A673 (cell line): ENCODE data around the gene HES7. TPM values are rescaled to one million over a fixed set of nuclear protein-coding genes. Genes with fewer than 3 reads are reported as not detected.

Experiments used
- BruUV-seq: library from RNA; stranded (reverse); fragments of 400-500 nt; replicated peaks from 2 replicates; lab custom pipeline; 2021; lab: Mats Ljungman, UMichigan
- CTCF ChIA-PET: fragments of 300-600 bp; sonication (Branson Sonifier 250); formaldehyde crosslinking; loops from one replicate; lab custom pipeline; 2022; ENCODE audit warnings: antibody characterized with exemption; lab: Charles Lee
- POLR2A ChIA-PET: fragments of 300-600 bp; sonication (Branson Sonifier 250); formaldehyde crosslinking; loops from one replicate; lab custom pipeline; 2022; ENCODE audit warnings: antibody characterized with exemption; ENCODE audit not compliant: low non-redundant PET; lab: Charles Lee
- DNase-seq: peaks from one replicate; pipeline ENCODE4 v3.0.0-alpha.2; 2015; ENCODE audit warnings: low spot score
- H3K27ac ChIP-seq: fragments of 200-600 bp; sonication (generic); 2 replicates; pipeline ENCODE4 v1.5.1; 2016; ENCODE audit warnings: mixed run types, low read depth, mild to moderate bottlenecking, mixed read lengths, antibody characterized with exemption, low read length; ENCODE audit not compliant: poor library complexity, severe bottlenecking
- H3K27me3 ChIP-seq: fragments of 200-600 bp; sonication (generic); replicated peaks from 2 replicates; pipeline ENCODE4 v1.6.1; 2017; ENCODE audit warnings: mixed run types, low read depth, mild to moderate bottlenecking, mixed read lengths, antibody characterized with exemption, low read length; ENCODE audit not compliant: insufficient read depth, poor library complexity
- H3K36me3 ChIP-seq: fragments of 200-600 bp; sonication (generic); 2 replicates; pipeline ENCODE4 v1.6.1; 2016; ENCODE audit warnings: mixed run types, mild to moderate bottlenecking, mixed read lengths, antibody characterized with exemption, low read length; ENCODE audit not compliant: insufficient read depth, poor library complexity, severe bottlenecking
- H3K4me1 ChIP-seq: fragments of 200-600 bp; sonication (generic); 2 replicates; pipeline ENCODE4 v1.6.1; 2017; ENCODE audit warnings: mixed run types, mild to moderate bottlenecking, mixed read lengths, antibody characterized with exemption, low read length; ENCODE audit not compliant: insufficient read depth, poor library complexity, severe bottlenecking
- H3K4me3 ChIP-seq: fragments of 200-600 bp; sonication (generic); 2 replicates; pipeline ENCODE4 v1.5.1; 2016; ENCODE audit warnings: low read depth, mixed run types, mild to moderate bottlenecking, mixed read lengths, low read length; ENCODE audit not compliant: poor library complexity, severe bottlenecking
- H3K9me3 ChIP-seq: fragments of 200-600 bp; sonication (generic); 2 replicates; pipeline ENCODE4 v1.6.1; 2016; ENCODE audit warnings: mixed run types, low read depth, mild to moderate bottlenecking, mixed read lengths, antibody characterized with exemption, low read length; ENCODE audit not compliant: poor library complexity, severe bottlenecking
- CTCF ChIP-seq: fragments of 300-800, 200-600 bp; sonication (generic); conservative IDR thresholded peaks from 2 replicates; pipeline ENCODE4 v1.5.1; 2017; ENCODE audit warnings: low read depth, mild to moderate bottlenecking, antibody characterized with exemption, low read length, moderate library complexity, mixed read lengths
- EZH2 ChIP-seq: fragments of 200-600 bp; sonication (generic); IDR thresholded peaks from 2 replicates; pipeline ENCODE4 v1.6.1; 2017; ENCODE audit warnings: borderline replicate concordance, low read depth, mild to moderate bottlenecking, mixed read lengths, antibody characterized with exemption, low read length; ENCODE audit not compliant: poor library complexity, severe bottlenecking
- intact Hi-C: fragments of 100-400 bp; cut with micrococcal nuclease; formaldehyde crosslinking; loops from one replicate; pipeline ENCODE4 v1.10.0; 2022; ENCODE audit not compliant: unreplicated experiment
- total RNA-seq: library from RNA; stranded (reverse); gene quantifications from 2 replicates; pipeline ENCODE4 v1.2.3, GENCODE V29; 2021

HES7 gene
- total RNA-seq, 1 experiment from 2014 or later: 1.7 TPM

- ChIA-PET POLR2A (no interaction called here), CTCF (interaction anchor here (0.9 to 2.9 kb wide), 3 partner anchors 15 to 43 kb away, joined by 3 to 12 read pairs (median 5); no protein-coding TSS in a partner anchor)
- Histone ChIP-seq H3K4me1 (peaks cover 5% of the 10 kb centered on the region), H3K27ac (no peak overlapping the region), H3K27me3 (peaks cover 31% of the 10 kb centered on the region), H3K4me3 (no peak overlapping the region), H3K9me3 (no peaks in the 10 kb centered on the region), H3K36me3 (no peaks in the 10 kb centered on the region)
- BruUV-seq: no TSS peak
- TF ChIP-seq EZH2: no peak
- TF ChIP-seq CTCF: no peak
- intact Hi-C loops: no loop called here
- no peak for DNase-seq
These were observed 48.1 kb downstream of the HES7 start for GRCh38 chr17:8075574-8076342.

- Histone ChIP-seq H3K9me3 (no peaks in the 10 kb centered on the region), H3K27ac (no peak overlapping the region), H3K4me3 (no peak overlapping the region), H3K4me1 (peaks cover 5% of the 10 kb centered on the region), H3K36me3 (no peaks in the 10 kb centered on the region), H3K27me3 (peaks cover 31% of the 10 kb centered on the region)
- POLR2A ChIA-PET: no interaction called here
- DNase-seq: no peak
- intact Hi-C loops: no loop called here
- no TSS peak for BruUV-seq
- CTCF ChIA-PET: interaction anchor here (0.9 to 2.9 kb wide), 3 partner anchors 15 to 44 kb away, joined by 3 to 12 read pairs (median 5); no protein-coding TSS in a partner anchor
- TF ChIP-seq EZH2 (no peak), CTCF (no peak)
These were observed 48.8 kb downstream of the HES7 start for GRCh38 chr17:8075081-8075480.

- CTCF ChIA-PET: interaction anchor here (0.9 to 2.9 kb wide), 4 partner anchors 10 to 44 kb away, joined by 3 to 12 read pairs (median 5); no protein-coding TSS in a partner anchor
- POLR2A ChIA-PET: interaction anchor here (0.6 kb wide), 1 partner anchor 234 kb away, joined by 3 read pairs; no protein-coding TSS in a partner anchor
- H3K9me3 ChIP-seq: no peaks in the 10 kb centered on the region
- no TSS peak for BruUV-seq
- no peak for DNase-seq
- H3K27me3 ChIP-seq: peaks cover 31% of the 10 kb centered on the region
- peaks cover 5% of the 10 kb centered on the region for H3K4me1 ChIP-seq
- no peaks in the 10 kb centered on the region for H3K36me3 ChIP-seq
- TF ChIP-seq CTCF: no peak
- TF ChIP-seq EZH2: no peak
- intact Hi-C loops: no loop called here
- H3K27ac ChIP-seq: no peak overlapping the region
- H3K4me3 ChIP-seq: no peak overlapping the region
These were observed 49.4 kb downstream of the HES7 start for GRCh38 chr17:8074554-8074953.
